Caco-2 (cell line): Measurements from ENCODE around the gene ELOVL2. TPM values are rescaled to one million over a fixed set of nuclear protein-coding genes. Genes with fewer than 3 reads are reported as not detected.

Source experiments
- BruUV-seq: library from RNA; stranded (reverse); fragments of 400-500 nt; replicated peaks from 2 replicates; lab custom pipeline; 2021; lab: Mats Ljungman, UMichigan
- CTCF ChIA-PET: fragments of 300-600 bp; sonication (Branson Sonifier 250); formaldehyde crosslinking; loops from one replicate; lab custom pipeline; 2022; ENCODE audit warnings: antibody characterized with exemption; lab: Charles Lee
- POLR2A ChIA-PET: fragments of 300-600 bp; sonication (Branson Sonifier 250); formaldehyde crosslinking; loops from one replicate; lab custom pipeline; 2022; ENCODE audit warnings: antibody characterized with exemption; lab: Charles Lee
- DNase-seq, 2 experiments: peaks; one replicate each; pipeline versions ENCODE4 v3.0.0 to v3.0.0-alpha.2; 2020 to 2022
- H3K27me3 ChIP-seq: replicated peaks from 2 replicates; pipeline ENCODE4 v1.6.0; 2011; ENCODE audit warnings: low read length; ENCODE audit not compliant: control insufficient read depth, insufficient read depth
- H3K36me3 ChIP-seq: 2 replicates; pipeline ENCODE4 v1.5.1; 2011; ENCODE audit warnings: low read length; ENCODE audit not compliant: control insufficient read depth, insufficient read depth
- H3K4me1 ChIP-seq: fragments of 250-450 bp; sonication (Bioruptor Pico); 2 replicates; pipeline ENCODE4 v1.5.1; 2020; ENCODE audit warnings: mild to moderate bottlenecking
- H3K4me3 ChIP-seq: 2 replicates; pipeline ENCODE4 v1.5.1; 2011; ENCODE audit warnings: low read depth, mild to moderate bottlenecking, control low read depth, low read length
- H3K9me3 ChIP-seq: fragments of 250-450 bp; sonication (Bioruptor Pico); 2 replicates; pipeline ENCODE4 v1.5.1; 2020; ENCODE audit warnings: mild to moderate bottlenecking, moderate library complexity
- H3K27ac Mint-ChIP-seq: one replicate; pipeline ENCODE4 v1.8.0; 2022; ENCODE audit warnings: mixed read lengths; ENCODE audit not compliant: unreplicated experiment
- H3K27me3 Mint-ChIP-seq: one replicate; pipeline ENCODE4 v1.8.0; 2022; ENCODE audit warnings: mixed read lengths; ENCODE audit not compliant: insufficient read depth, unreplicated experiment
- H3K36me3 Mint-ChIP-seq: one replicate; pipeline ENCODE4 v1.8.0; 2022; ENCODE audit warnings: mild to moderate bottlenecking, mixed read lengths; ENCODE audit not compliant: insufficient read depth, unreplicated experiment
- H3K4me1 Mint-ChIP-seq: one replicate; pipeline ENCODE4 v1.8.0; 2022; ENCODE audit warnings: low read depth, mixed read lengths; ENCODE audit not compliant: unreplicated experiment
- H3K4me3 Mint-ChIP-seq: one replicate; pipeline ENCODE4 v1.8.0; 2022; ENCODE audit warnings: mild to moderate bottlenecking, moderate library complexity, mixed read lengths; ENCODE audit not compliant: unreplicated experiment
- H3K9me3 Mint-ChIP-seq: one replicate; pipeline ENCODE4 v1.8.0; 2022; ENCODE audit warnings: mixed read lengths; ENCODE audit not compliant: unreplicated experiment
- CTCF ChIP-seq, 2 experiments: fragments of 200-600 bp in 1 of 2; IDR thresholded peaks; 1 replicate in 1 of 2; 2 replicates in 1 of 2; pipeline versions ENCODE4 v1.5.1 to v1.8.0; 2011 to 2022; ENCODE audit warnings: antibody characterized with exemption in 1 of 2, control low read depth in 1 of 2, inconsistent platforms in 1 of 2, low read depth in 1 of 2, low read length in 1 of 2, mild to moderate bottlenecking in 1 of 2, moderate library complexity in 1 of 2; ENCODE audit not compliant: insufficient read depth in 1 of 2, severe bottlenecking in 1 of 2, unreplicated experiment in 1 of 2
- intact Hi-C: fragments of 100-400 bp; cut with micrococcal nuclease; formaldehyde crosslinking; loops from one replicate; pipeline ENCODE4 v1.10.0; 2022; ENCODE audit not compliant: unreplicated experiment
- total RNA-seq: library from RNA; stranded (reverse); gene quantifications from 2 replicates; pipeline ENCODE4 v1.2.3, GENCODE V29; 2022

ELOVL2 gene
- total RNA-seq, 1 experiment from 2014 or later = not detected

- no TSS peak for BruUV-seq
- no peaks in the 10 kb centered on the region for H3K36me3 Mint-ChIP-seq
- intact Hi-C loops = no loop called here
- POLR2A ChIA-PET = no interaction called here
- no peak overlapping the region for H3K4me3 ChIP-seq
- H3K4me3 Mint-ChIP-seq = no peak overlapping the region
- no peaks in the 10 kb centered on the region for H3K9me3 Mint-ChIP-seq
- CTCF ChIA-PET = interaction anchor here (0.8 kb wide), 1 partner anchor 69 kb away, joined by 7 read pairs; no protein-coding TSS in a partner anchor
- no peak for DNase-seq
- no peaks in the 10 kb centered on the region for H3K9me3 ChIP-seq
- no peak for TF ChIP-seq CTCF (IDR thresholded peaks at IDR 0.05; ENCODE audit: insufficient read depth in 1 of 2, low read depth in 1 of 2, low read length in 1 of 2, severe bottlenecking in 1 of 2, unreplicated experiment in 1 of 2)
- no peaks in the 10 kb centered on the region for H3K36me3 ChIP-seq
- H3K4me1 Mint-ChIP-seq = peaks cover 18% of the 10 kb centered on the region
- no peaks in the 10 kb centered on the region for H3K27me3 ChIP-seq
- H3K27ac Mint-ChIP-seq = no peak overlapping the region
- no peaks in the 10 kb centered on the region for H3K27me3 Mint-ChIP-seq
- H3K4me1 ChIP-seq = peaks cover 23% of the 10 kb centered on the region
Observed at GRCh38 chr6:11036351-11036740, 7.8 kb downstream of the ELOVL2 start.

- no peaks in the 10 kb centered on the region for H3K36me3 ChIP-seq
- Mint-ChIP-seq H3K27ac (no peak overlapping the region), H3K9me3 (no peaks in the 10 kb centered on the region), H3K4me3 (no peak overlapping the region), H3K36me3 (no peaks in the 10 kb centered on the region), H3K27me3 (no peaks in the 10 kb centered on the region), H3K4me1 (peaks cover 18% of the 10 kb centered on the region)
- BruUV-seq = no TSS peak
- intact Hi-C loops = no loop called here
- H3K27me3 ChIP-seq = no peaks in the 10 kb centered on the region
- DNase-seq = no peak
- H3K4me3 ChIP-seq = no peak overlapping the region
- H3K4me1 ChIP-seq = peaks cover 23% of the 10 kb centered on the region
- POLR2A ChIA-PET = no interaction called here
- TF ChIP-seq CTCF (IDR thresholded peaks at IDR 0.05; ENCODE audit: insufficient read depth in 1 of 2, low read depth in 1 of 2, low read length in 1 of 2, severe bottlenecking in 1 of 2, unreplicated experiment in 1 of 2) = no peak
- peaks cover 3% of the 10 kb centered on the region; the same call in 1 of the 2 replicates for H3K9me3 ChIP-seq
- CTCF ChIA-PET = interaction anchor here (0.8 kb wide), 1 partner anchor 69 kb away, joined by 7 read pairs; no protein-coding TSS in a partner anchor
Observed at GRCh38 chr6:11035616-11036350, 8.3 kb downstream of the ELOVL2 start.

GRCh38 chr6:11033825-11034224 lies 10.3 kb downstream of the ELOVL2 start:
- no peak overlapping the region for H3K4me3 ChIP-seq
- ChIA-PET CTCF (no interaction called here), POLR2A (no interaction called here)
- H3K4me3 Mint-ChIP-seq = no peak overlapping the region
- H3K4me1 ChIP-seq = peaks cover 10% of the 10 kb centered on the region
- no peaks in the 10 kb centered on the region for H3K36me3 Mint-ChIP-seq
- H3K27ac Mint-ChIP-seq = no peak overlapping the region
- BruUV-seq = no TSS peak
- no peaks in the 10 kb centered on the region for H3K27me3 ChIP-seq
- H3K27me3 Mint-ChIP-seq = no peaks in the 10 kb centered on the region
- no peaks in the 10 kb centered on the region for H3K9me3 Mint-ChIP-seq
- H3K9me3 ChIP-seq = peaks cover 3% of the 10 kb centered on the region; the same call in 1 of the 2 replicates
- H3K4me1 Mint-ChIP-seq = peaks cover 9% of the 10 kb centered on the region
- DNase-seq = no peak
- intact Hi-C loops = no loop called here
- no peaks in the 10 kb centered on the region for H3K36me3 ChIP-seq
- TF ChIP-seq CTCF (IDR thresholded peaks at IDR 0.05; ENCODE audit: insufficient read depth in 1 of 2, low read depth in 1 of 2, low read length in 1 of 2, severe bottlenecking in 1 of 2, unreplicated experiment in 1 of 2) = no peak
